Measurements from ENCODE around the gene NPAS3. TPM values are rescaled to one million over a fixed set of nuclear protein-coding genes. Genes with fewer than 3 reads are reported as not detected.

The NPAS3 gene
- total RNA-seq, 1 donor from 2014 or later: 0.05 TPM

- intact Hi-C loops (cut with micrococcal nuclease): no loop called here
Observed at GRCh38 chr14:33774723-33775470, 836.2 kb downstream of the NPAS3 start.

GRCh38 chr14:33776871-33777270 lies 838.2 kb downstream of the NPAS3 start:
- intact Hi-C loops (cut with micrococcal nuclease): no loop called here

- intact Hi-C loops (cut with micrococcal nuclease): no loop called here
Observed at GRCh38 chr14:33777681-33778080, 839.0 kb downstream of the NPAS3 start.

DNA sequence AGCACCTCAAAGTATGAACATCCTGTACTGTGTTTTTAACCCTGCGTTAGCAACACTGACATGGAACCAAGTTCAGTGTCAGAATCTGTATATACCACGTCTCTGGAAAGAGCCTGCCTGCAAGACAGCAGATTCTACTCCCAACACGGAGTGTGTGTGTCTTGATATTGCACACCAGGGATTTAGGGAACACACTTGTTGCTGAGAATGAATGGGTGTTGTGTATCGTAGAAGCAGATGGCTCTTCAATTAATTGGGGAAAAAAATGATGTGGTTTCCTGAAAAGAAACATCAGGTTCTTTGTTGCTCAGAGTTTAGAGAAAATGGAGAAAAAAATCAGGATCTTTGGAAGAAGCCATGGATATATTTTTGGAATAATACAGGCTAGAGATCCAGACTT lies 841.4 kb downstream of the NPAS3 start:
- intact Hi-C loops (cut with micrococcal nuclease): no loop called here

DNA sequence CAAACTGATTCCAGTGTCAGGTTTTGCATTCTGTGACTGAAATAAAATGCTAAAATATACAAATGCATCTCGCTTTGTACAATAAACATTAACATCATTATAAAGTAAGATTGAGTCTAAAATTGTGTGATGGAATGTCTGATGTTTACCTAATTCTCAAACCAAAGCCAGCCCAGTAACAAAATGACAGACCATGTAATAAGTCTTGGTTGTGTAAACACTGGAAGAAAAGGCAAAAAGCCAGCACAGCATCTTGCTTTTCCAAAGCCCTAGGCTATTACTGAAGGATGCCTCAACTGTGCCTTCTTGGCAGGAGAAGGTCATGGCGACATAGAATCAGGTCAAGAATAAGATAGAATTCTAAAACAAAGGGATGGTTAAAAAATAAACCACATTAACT lies 842.6 kb downstream of the NPAS3 start:
- intact Hi-C loops (cut with micrococcal nuclease): no loop called here

- intact Hi-C loops (cut with micrococcal nuclease): no loop called here
Observed at GRCh38 chr14:33782923-33783322, 844.2 kb downstream of the NPAS3 start.

- intact Hi-C loops (cut with micrococcal nuclease): no loop called here
Observed at GRCh38 chr14:33786091-33786825, 847.6 kb downstream of the NPAS3 start.

GRCh38 chr14:33788161-33788560 lies 849.5 kb downstream of the NPAS3 start:
- intact Hi-C loops (cut with micrococcal nuclease): no loop called here

DNA sequence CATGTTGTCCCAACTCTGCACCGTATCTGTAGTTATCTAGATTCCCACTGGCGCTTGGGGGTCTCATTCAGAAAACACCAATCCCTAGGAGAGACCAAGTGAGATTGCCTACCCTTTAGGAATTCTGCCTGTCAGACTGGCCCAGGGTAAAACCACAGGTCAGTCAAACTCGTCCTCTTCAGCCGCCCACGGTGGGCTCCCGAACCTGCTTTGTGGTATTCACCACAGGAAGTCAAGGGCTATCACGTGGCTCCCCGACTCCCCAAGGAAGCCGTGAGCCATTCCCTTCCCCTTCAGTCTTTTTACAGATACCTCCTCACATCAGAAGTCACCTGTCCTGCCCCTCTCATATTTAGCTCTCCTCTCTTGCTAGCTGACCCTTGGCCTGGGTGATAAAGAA lies 852.3 kb downstream of the NPAS3 start:
- intact Hi-C loops (cut with micrococcal nuclease): loop anchor here (5.0 kb wide), 1 partner anchor 854 kb away; the partner anchor contains the start of gene NPAS3

- intact Hi-C loops (cut with micrococcal nuclease): loop anchor here (1.0 to 5.0 kb wide), 8 partner anchors 307 to 1216 kb away; partner anchors contain the start of gene NPAS3
Observed at GRCh38 chr14:33792009-33792719, 853.5 kb downstream of the NPAS3 start.

- intact Hi-C loops (cut with micrococcal nuclease): loop anchor here (1.0 to 5.0 kb wide), 8 partner anchors 306 to 1217 kb away; partner anchors contain the start of gene NPAS3
Observed at GRCh38 chr14:33792720-33793368, 854.2 kb downstream of the NPAS3 start.

DNA sequence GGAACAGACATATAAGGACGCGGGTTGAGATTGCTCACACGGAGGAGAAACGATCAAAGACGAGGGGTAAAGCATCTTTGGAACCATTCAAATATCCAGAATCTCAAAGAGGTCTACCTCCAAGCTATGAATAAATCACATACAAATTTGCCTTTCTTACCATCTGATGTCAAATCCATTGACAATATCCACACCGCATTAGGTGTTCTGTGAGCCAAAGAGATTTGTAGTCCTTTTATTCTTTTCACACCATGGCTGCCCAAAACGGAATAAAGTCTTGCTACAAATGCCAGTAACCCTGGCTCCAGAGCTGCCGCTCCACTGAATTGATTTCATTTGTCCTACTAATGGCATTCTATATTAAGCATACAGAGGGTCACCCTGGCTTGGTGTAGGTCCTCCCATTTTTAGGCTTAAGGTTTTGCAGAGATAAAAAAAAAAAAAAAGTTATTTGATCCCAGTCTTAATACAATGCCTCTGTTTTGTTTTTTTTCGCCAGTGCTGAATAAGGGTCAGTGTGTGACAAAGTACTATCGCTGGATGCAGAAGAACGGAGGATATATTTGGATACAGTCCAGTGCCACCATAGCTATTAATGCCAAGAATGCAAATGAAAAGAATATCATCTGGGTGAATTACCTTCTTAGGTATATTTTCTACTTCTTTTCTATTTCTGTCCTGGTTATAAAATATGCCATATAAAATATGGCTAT lies 854.9 kb downstream of the NPAS3 start:
- intact Hi-C loops (cut with micrococcal nuclease): loop anchor here (2.0 to 5.0 kb wide), 2 partner anchors 305 to 856 kb away; partner anchors contain the start of gene NPAS3

DNA sequence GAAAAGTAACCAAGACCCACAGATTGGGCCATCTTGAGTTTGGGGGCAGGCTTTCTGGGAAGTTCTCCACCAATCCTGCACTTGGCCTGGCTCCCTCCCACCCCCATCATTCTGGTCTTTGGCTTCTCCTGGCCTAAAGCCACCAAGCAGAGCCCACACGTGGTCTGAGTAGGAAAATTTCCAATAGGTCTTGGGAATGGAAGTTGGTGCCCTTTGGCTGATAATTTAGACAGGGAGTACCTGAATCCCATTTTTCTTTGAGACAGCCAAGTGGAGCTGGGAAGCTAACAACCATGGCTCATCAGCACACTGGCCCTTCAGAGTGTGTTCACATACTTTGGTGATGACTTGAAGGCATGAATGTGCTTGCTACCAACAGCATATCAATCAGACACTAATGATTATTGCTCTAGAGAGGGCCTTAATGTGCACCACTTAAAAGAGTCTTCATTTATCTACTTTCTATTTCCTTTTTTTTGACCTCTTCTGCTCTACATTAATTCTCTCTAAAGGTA lies 856.2 kb downstream of the NPAS3 start:
- intact Hi-C loops (cut with micrococcal nuclease): loop anchor here (5.0 kb wide), 1 partner anchor 858 kb away; the partner anchor contains the start of gene NPAS3

- intact Hi-C loops (cut with micrococcal nuclease): no loop called here
Observed at GRCh38 chr14:33796356-33796755, 857.7 kb downstream of the NPAS3 start.

GRCh38 chr14:33799705-33800570 lies 861.3 kb downstream of the NPAS3 start:
- intact Hi-C loops (cut with micrococcal nuclease): no loop called here

GRCh38 chr14:33800735-33801163 lies 862.1 kb downstream of the NPAS3 start:
- intact Hi-C loops (cut with micrococcal nuclease): no loop called here

DNA sequence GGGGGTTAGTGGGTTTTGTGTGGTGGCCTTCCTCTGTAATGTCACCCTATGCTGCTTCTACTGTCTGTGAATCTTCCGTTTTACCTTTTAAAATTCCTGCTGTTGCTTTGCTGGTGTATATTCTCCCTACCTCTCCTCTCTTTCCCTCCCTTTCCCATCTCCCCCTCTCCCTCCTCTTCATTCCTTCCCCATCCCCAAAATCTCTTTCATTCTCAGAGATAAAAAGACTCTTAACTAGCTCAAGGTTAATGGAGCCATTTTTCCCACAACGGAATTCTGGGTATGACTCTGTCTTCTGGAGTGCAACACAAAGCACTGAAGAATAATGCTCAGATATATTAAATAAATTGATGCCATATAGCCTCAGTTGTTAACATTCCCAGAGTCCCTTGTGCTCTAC lies 864.1 kb downstream of the NPAS3 start:
- intact Hi-C loops (cut with micrococcal nuclease): no loop called here

DNA sequence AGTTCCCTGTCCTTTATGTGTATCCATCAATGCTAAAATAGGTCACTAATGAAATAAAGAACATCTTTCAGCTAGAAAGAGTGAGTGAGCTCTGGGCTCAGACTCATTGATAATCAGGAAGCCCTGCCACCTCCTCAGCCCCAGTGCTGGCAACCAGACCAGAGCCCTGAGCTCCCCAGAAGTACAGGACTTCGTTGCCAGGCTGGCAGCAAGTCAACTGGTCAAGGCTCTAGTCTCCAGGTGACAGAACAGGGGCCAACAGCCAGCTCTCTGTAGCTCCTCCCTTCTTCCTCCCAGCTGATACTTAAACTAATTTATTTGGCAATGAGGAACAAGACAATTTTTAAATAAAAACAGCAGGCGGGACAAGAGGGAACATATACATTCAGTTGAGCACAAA lies 866.9 kb downstream of the NPAS3 start:
- intact Hi-C loops (cut with micrococcal nuclease): no loop called here

GRCh38 chr14:33806905-33807304 lies 868.2 kb downstream of the NPAS3 start:
- intact Hi-C loops (cut with micrococcal nuclease): no loop called here
